ENCODE data around the gene AJUBA.

GRCh38 chr14:22955702-22956569, 26.4 kb downstream of the AJUBA start:
- TF ChIP-seq CTCF (IDR thresholded peaks at IDR 0.05 in 8 of 11, conservative IDR thresholded peaks at IDR 0.05 in 3 of 11) (no peak), POLR2A (IDR thresholded peaks at IDR 0.05) (no peak)

All from spleen (tissue), 7 donors.